Measurements from ENCODE around the gene IGHMBP2.

The IGHMBP2 gene

GRCh38 chr11:68890490-68891231 is 13.0 kb upstream of the IGHMBP2 start:
- DNase-seq (ENCODE audit: low spot score) = no peak

DNA sequence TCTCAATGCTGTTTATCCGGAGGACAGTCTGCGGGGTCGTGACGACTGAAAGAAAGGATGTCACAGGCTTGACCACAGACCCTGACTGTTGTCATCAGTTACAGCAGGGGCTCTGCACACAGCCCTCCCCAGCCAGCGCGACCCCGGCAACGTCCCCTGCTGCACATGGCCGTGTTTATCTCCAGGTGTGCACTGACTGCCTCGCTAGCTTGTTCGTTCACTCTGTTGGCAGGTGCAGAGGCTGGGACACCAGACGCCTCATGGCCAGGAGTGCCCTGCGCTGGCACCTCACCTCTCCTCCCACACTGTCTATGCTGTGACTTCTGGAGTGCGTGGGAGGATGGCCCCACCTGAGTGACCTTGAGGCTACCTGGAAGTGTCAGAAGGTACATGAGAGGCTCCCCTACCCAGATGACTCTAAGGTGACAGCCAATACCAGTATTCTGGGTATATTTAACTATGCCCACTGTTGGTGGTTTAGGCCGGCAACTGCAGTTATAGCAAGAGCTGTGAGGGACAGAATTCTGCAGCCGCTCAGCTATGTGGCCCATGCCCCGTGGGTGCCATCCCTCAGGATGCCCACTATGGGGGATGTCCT is 12.2 kb upstream of the IGHMBP2 start:
- DNase-seq (ENCODE audit: low spot score) = no peak

- no peak for DNase-seq (ENCODE audit: low spot score)
Measured at GRCh38 chr11:68892576-68892975, 11.1 kb upstream of the IGHMBP2 start.

- DNase-seq (ENCODE audit: low spot score) = no peak
Measured at GRCh38 chr11:68893282-68893681, 10.4 kb upstream of the IGHMBP2 start.

- DNase-seq (ENCODE audit: low spot score) = no peak
Measured at GRCh38 chr11:68896171-68896959, 7.3 kb upstream of the IGHMBP2 start.

GRCh38 chr11:68897441-68897840 is 6.2 kb upstream of the IGHMBP2 start:
- DNase-seq (ENCODE audit: low spot score) = no peak

DNA sequence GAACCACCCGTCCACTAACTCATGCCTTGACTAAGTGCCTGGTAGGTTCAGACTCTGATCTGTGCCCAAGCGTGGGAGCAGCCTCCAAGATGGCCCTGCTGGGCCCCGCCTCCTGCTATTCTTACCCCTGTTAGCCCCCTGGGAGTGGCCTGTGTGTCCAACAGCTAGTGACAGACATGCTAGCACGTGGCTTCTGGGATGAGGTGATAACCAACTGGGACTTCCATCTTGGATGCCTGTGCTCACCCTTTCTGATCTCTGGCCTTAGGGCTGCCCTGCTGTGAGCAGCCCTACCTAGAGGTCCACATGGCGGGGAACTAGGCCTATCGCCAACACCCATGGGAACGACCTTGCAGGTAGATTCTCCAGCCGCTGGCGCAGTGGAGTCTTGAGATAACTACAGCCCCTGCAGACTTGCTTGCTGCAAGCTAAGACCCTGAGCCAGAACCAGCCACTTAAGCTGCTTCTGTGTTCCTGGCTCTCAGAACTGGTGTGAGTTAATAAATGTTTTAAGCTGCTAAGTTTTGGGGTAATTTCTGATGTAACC is 2.8 kb upstream of the IGHMBP2 start:
- DNase-seq (ENCODE audit: low spot score) = no peak

DNA sequence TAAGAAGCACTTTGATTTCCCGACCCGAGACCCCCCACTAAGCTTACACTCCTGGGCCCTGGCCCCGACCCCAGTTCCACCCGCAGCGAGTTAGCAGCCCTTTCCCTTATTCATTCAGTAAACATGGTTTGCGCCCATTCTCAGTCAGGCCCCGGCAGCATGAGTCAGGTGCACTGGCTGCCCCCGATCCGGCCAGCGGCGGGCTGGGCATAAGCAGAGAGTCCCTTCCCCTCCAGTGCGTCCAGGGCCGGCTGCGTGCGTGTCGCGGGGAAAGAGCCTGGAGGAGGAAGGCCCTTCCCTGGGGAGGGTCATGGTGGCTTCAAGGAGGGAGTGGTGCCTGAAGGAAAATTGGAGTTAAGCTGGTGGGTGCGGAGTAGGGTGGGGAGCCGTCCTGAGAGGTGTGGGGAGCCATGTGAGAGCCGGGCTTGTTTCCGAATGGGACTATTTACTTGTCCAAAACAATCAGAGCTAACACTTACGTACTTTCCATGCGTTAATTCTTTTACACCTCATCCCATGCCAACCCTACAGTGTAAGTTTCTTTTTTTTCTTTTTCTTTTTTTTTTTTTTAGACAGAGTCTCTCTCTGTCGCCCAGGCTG is 657 bp downstream of the IGHMBP2 start:
- peak; percentile 10 for DNase-seq (ENCODE audit: low spot score)

DNA sequence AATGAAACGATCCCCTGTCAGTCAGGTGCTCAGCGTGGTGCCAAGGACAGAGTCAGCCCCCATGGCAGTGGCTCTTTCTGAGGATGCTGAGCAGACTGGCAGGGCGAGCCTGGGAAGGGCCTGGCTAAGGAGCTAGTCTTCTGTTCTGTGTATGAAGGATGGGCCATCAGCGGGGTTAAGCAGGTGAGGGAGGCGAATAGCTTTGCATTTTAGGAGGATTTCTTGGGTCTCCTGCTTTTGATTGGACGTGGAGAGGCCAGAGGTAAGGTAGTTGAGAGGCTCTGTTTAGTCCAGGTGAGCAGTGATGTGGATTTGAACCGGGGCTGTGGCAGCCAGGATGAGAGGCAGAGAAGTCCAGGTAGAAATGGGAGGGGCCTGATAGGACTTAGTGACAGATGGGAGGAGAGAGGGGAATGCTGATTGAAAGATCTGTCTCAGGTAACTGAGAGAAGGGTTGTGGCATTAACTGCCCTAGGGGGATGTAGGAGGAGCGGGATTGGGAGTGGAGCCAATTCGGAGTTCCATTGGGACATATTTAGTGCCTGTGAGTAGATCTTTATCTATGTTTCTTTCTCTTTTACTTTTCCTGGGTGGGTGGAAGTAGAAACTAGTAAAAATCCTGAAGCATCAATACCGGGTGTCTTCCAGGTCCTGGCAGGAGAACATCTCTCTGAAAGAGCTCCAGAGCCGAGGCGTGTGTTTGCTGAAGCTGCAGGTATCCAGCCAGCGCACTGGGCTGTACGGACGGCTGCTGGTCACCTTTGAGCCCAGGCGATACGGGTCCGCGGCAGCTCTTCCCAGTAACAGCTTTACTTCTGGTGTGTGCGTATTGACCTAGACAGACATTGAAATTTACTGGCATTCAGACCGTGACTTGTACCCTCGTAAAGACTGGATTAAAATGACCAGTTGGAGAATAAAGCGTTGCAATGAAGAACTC is 2.0 kb downstream of the IGHMBP2 start:
- DNase-seq (ENCODE audit: low spot score) = no peak

GRCh38 chr11:68908273-68908672 is 4.6 kb downstream of the IGHMBP2 start:
- DNase-seq (ENCODE audit: low spot score) = no peak

GRCh38 chr11:68910965-68911364 is 7.3 kb downstream of the IGHMBP2 start:
- no peak for DNase-seq (ENCODE audit: low spot score)

- no peak for DNase-seq (ENCODE audit: low spot score)
Measured at GRCh38 chr11:68911731-68912130, 8.0 kb downstream of the IGHMBP2 start.

- DNase-seq (ENCODE audit: low spot score) = no peak
Measured at GRCh38 chr11:68912254-68912653, 8.6 kb downstream of the IGHMBP2 start.

DNA sequence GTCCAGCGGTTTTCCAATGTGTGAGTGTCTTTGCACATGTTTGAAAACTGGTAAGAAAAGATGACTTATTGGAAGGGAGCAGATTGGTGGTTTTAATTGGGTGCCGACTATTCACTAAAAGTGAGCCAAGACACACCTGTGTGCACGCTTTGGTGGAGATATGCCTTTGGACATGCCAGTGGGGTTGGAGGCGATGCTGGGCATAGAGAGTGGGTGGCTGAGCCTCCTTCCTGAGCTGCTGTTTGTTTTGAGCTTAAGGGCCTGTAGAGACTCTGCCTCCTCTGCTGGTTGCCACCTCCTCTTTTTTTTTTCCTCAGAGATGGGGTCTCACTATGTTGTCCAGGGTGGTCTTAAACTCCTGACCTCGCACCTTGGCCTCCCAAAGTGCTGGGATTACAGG is 9.5 kb downstream of the IGHMBP2 start:
- DNase-seq (ENCODE audit: low spot score) = no peak

GRCh38 chr11:68914761-68915160 is 11.1 kb downstream of the IGHMBP2 start:
- DNase-seq (ENCODE audit: low spot score) = no peak

GRCh38 chr11:68916439-68916838 is 12.7 kb downstream of the IGHMBP2 start:
- DNase-seq (ENCODE audit: low spot score) = no peak

GRCh38 chr11:68923614-68924013 is 19.9 kb downstream of the IGHMBP2 start:
- no peak for DNase-seq (ENCODE audit: low spot score)

- no peak for DNase-seq (ENCODE audit: low spot score)
Measured at GRCh38 chr11:68924073-68924925, 20.6 kb downstream of the IGHMBP2 start.

GRCh38 chr11:68925611-68926010 is 21.9 kb downstream of the IGHMBP2 start:
- DNase-seq (ENCODE audit: low spot score) = no peak

Data from CD4-positive, alpha-beta T cell treated with Interleukin-2 at 100 ng/mL for 4 hours (primary cell).